ENCODE results near the gene CBX5. TPM values are rescaled to one million over a fixed set of nuclear protein-coding genes. Genes with fewer than 3 reads are reported as not detected.

The CBX5 gene
- total RNA-seq, 1 experiment from 2014 or later, result 173 TPM

GRCh38 chr12:54292083-54292930 lies 12.4 kb upstream of the CBX5 start:
- no TSS peak for BruUV-seq (replicated peaks)
- H3K4me3 Mint-ChIP-seq (ENCODE audit: low read depth, unreplicated experiment), result no peak overlapping the region
- CTCF ChIA-PET, result interaction anchor here (1.5 to 5.6 kb wide), 3 partner anchors 27 to 67 kb away, joined by 3 to 37 read pairs (median 13); partner anchors contain the start of gene COPZ1

GRCh38 chr12:54287261-54288157 lies 7.6 kb upstream of the CBX5 start:
- Mint-ChIP-seq H3K9me3 (ENCODE audit: low read depth, unreplicated experiment) (no peaks in the 10 kb centered on the region), H3K27ac (ENCODE audit: unreplicated experiment) (no peak overlapping the region), H3K36me3 (ENCODE audit: insufficient read depth, unreplicated experiment) (peaks cover 6% of the 10 kb centered on the region), H3K27me3 (ENCODE audit: unreplicated experiment) (no peaks in the 10 kb centered on the region), H3K4me1 (ENCODE audit: low read depth, unreplicated experiment) (peaks cover 34% of the 10 kb centered on the region), H3K4me3 (ENCODE audit: low read depth, unreplicated experiment) (no peak overlapping the region)
- intact Hi-C loops (cut with micrococcal nuclease; ENCODE audit: unreplicated experiment), result no loop called here
- TF ChIP-seq CTCF (IDR thresholded peaks at IDR 0.05; ENCODE audit: unreplicated experiment), result no peak
- no peak for DNase-seq
- CTCF ChIA-PET, result interaction anchor here (1.0 to 1.8 kb wide), 3 partner anchors 37 to 83 kb away, joined by 3 to 9 read pairs (median 5); partner anchors contain the start of gene COPZ1
- no TSS peak for BruUV-seq (replicated peaks)

More at GRCh38 chr12:54292083-54292930, 12.4 kb upstream of the CBX5 start:
- no peak for DNase-seq
- Mint-ChIP-seq H3K27ac (ENCODE audit: unreplicated experiment) (peak overlapping the region; percentile 24), H3K4me1 (ENCODE audit: low read depth, unreplicated experiment) (peaks cover 9% of the 10 kb centered on the region), H3K36me3 (ENCODE audit: insufficient read depth, unreplicated experiment) (peaks cover 6% of the 10 kb centered on the region), H3K27me3 (ENCODE audit: unreplicated experiment) (no peaks in the 10 kb centered on the region), H3K9me3 (ENCODE audit: low read depth, unreplicated experiment) (no peaks in the 10 kb centered on the region)
- intact Hi-C loops (cut with micrococcal nuclease; ENCODE audit: unreplicated experiment), result no loop called here
- TF ChIP-seq CTCF (IDR thresholded peaks at IDR 0.05; ENCODE audit: unreplicated experiment), result no peak

- DNase-seq, result no peak
- peak overlapping the region; percentile 50 for H3K27ac Mint-ChIP-seq (ENCODE audit: unreplicated experiment)
- no TSS peak for BruUV-seq (replicated peaks)
- intact Hi-C loops (cut with micrococcal nuclease; ENCODE audit: unreplicated experiment), result no loop called here
- TF ChIP-seq CTCF (IDR thresholded peaks at IDR 0.05; ENCODE audit: unreplicated experiment), result no peak
- H3K36me3 Mint-ChIP-seq (ENCODE audit: insufficient read depth, unreplicated experiment), result peaks cover 6% of the 10 kb centered on the region
- CTCF ChIA-PET, result interaction anchor here (0.9 to 1.8 kb wide), 4 partner anchors 38 to 113 kb away, joined by 3 to 9 read pairs (median 4); partner anchors contain the start of gene COPZ1
- peaks cover 38% of the 10 kb centered on the region for H3K4me1 Mint-ChIP-seq (ENCODE audit: low read depth, unreplicated experiment)
- no peak overlapping the region for H3K4me3 Mint-ChIP-seq (ENCODE audit: low read depth, unreplicated experiment)
- no peaks in the 10 kb centered on the region for H3K9me3 Mint-ChIP-seq (ENCODE audit: low read depth, unreplicated experiment)
- H3K27me3 Mint-ChIP-seq (ENCODE audit: unreplicated experiment), result no peaks in the 10 kb centered on the region
Measured at GRCh38 chr12:54286042-54287030, 6.4 kb upstream of the CBX5 start.
